ENCODE results near the gene TSPO. TPM values are rescaled to one million over a fixed set of nuclear protein-coding genes. Genes with fewer than 3 reads are reported as not detected.

Gene TSPO
- total RNA-seq, 2 experiments from 2014 or later, result 43.8 to 45.6 TPM

- Histone ChIP-seq H3K4me1 (ENCODE audit: insufficient read depth, low read length) (peaks cover 2% of the 10 kb centered on the region), H3K4me3 (ENCODE audit: low read length) (no peak overlapping the region), H3K36me3 (ENCODE audit: insufficient read depth, low read length) (peaks cover 19% of the 10 kb centered on the region), H3K27ac (ENCODE audit: low read depth in 1 of 2, low read length in 2 of 2) (no peak overlapping the region), H3K9me3 (ENCODE audit: control insufficient read depth in 1 of 2, insufficient read depth in 1 of 2, low read length in 2 of 2) (no peaks in the 10 kb centered on the region), H3K27me3 (ENCODE audit: control insufficient read depth in 1 of 2, insufficient read depth in 2 of 2, low read length in 2 of 2) (no peaks in the 10 kb centered on the region)
- Mint-ChIP-seq H3K4me1 (ENCODE audit: low read depth) (peaks cover 4% of the 10 kb centered on the region), H3K4me3 (no peak overlapping the region), H3K9me3 (no peaks in the 10 kb centered on the region), H3K27me3 (no peaks in the 10 kb centered on the region), H3K36me3 (ENCODE audit: low read depth) (peaks cover 15% of the 10 kb centered on the region), H3K27ac (no peak overlapping the region)
- ATAC-seq (ENCODE audit: poor library complexity) (peak; percentile 29), DNase-seq (peak in 2 of 14 experiments; percentile 24 to 35)
- CTCF ChIA-PET, result no interaction called here
- intact Hi-C loops (cut with DNase I, micrococcal nuclease), result no loop called here
- TF ChIP-seq, protein P1, sequence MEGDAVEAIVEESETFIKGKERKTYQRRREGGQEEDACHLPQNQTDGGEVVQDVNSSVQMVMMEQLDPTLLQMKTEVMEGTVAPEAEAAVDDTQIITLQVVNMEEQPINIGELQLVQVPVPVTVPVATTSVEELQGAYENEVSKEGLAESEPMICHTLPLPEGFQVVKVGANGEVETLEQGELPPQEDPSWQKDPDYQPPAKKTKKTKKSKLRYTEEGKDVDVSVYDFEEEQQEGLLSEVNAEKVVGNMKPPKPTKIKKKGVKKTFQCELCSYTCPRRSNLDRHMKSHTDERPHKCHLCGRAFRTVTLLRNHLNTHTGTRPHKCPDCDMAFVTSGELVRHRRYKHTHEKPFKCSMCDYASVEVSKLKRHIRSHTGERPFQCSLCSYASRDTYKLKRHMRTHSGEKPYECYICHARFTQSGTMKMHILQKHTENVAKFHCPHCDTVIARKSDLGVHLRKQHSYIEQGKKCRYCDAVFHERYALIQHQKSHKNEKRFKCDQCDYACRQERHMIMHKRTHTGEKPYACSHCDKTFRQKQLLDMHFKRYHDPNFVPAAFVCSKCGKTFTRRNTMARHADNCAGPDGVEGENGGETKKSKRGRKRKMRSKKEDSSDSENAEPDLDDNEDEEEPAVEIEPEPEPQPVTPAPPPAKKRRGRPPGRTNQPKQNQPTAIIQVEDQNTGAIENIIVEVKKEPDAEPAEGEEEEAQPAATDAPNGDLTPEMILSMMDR (IDR thresholded peaks at IDR 0.05), result no peak
- POLR2A ChIA-PET, result no interaction called here
Observed at GRCh38 chr22:43128928-43129424, 22.4 kb upstream of the TSPO start.

- Histone ChIP-seq H3K36me3 (ENCODE audit: insufficient read depth, low read length) (peaks cover 19% of the 10 kb centered on the region), H3K9me3 (ENCODE audit: control insufficient read depth in 1 of 2, insufficient read depth in 1 of 2, low read length in 2 of 2) (no peaks in the 10 kb centered on the region), H3K4me1 (ENCODE audit: insufficient read depth, low read length) (peaks cover 2% of the 10 kb centered on the region), H3K4me3 (ENCODE audit: low read length) (no peak overlapping the region), H3K27ac (ENCODE audit: low read depth in 1 of 2, low read length in 2 of 2) (no peak overlapping the region), H3K27me3 (ENCODE audit: control insufficient read depth in 1 of 2, insufficient read depth in 2 of 2, low read length in 2 of 2) (no peaks in the 10 kb centered on the region)
- TF ChIP-seq, protein P1 (IDR thresholded peaks at IDR 0.05), result no peak
- H3K27ac Mint-ChIP-seq, result no peak overlapping the region
- DNase-seq (peak in 1 of 14 experiments; percentile 23), ATAC-seq (ENCODE audit: poor library complexity) (no peak)
- peaks cover 4% of the 10 kb centered on the region for H3K4me1 Mint-ChIP-seq (ENCODE audit: low read depth)
- H3K27me3 Mint-ChIP-seq, result no peaks in the 10 kb centered on the region
- ChIA-PET POLR2A (no interaction called here), CTCF (no interaction called here)
- H3K36me3 Mint-ChIP-seq (ENCODE audit: low read depth), result peaks cover 22% of the 10 kb centered on the region
- intact Hi-C loops (cut with DNase I, micrococcal nuclease), result no loop called here
- H3K4me3 Mint-ChIP-seq, result no peak overlapping the region
- no peaks in the 10 kb centered on the region for H3K9me3 Mint-ChIP-seq
Observed at GRCh38 chr22:43129426-43130425, 21.6 kb upstream of the TSPO start.

- DNase-seq (no peak), ATAC-seq (ENCODE audit: poor library complexity) (no peak)
- H3K27me3 Mint-ChIP-seq, result no peaks in the 10 kb centered on the region
- no peak overlapping the region for H3K27ac Mint-ChIP-seq
- Histone ChIP-seq H3K9me3 (ENCODE audit: control insufficient read depth in 1 of 2, insufficient read depth in 1 of 2, low read length in 2 of 2) (no peaks in the 10 kb centered on the region), H3K4me3 (ENCODE audit: low read length) (no peak overlapping the region), H3K4me1 (ENCODE audit: insufficient read depth, low read length) (peaks cover 2% of the 10 kb centered on the region), H3K27ac (ENCODE audit: low read depth in 1 of 2, low read length in 2 of 2) (no peak overlapping the region), H3K27me3 (ENCODE audit: control insufficient read depth in 1 of 2, insufficient read depth in 2 of 2, low read length in 2 of 2) (no peaks in the 10 kb centered on the region), H3K36me3 (ENCODE audit: insufficient read depth, low read length) (peaks cover 29% of the 10 kb centered on the region)
- TF ChIP-seq, protein P1 (IDR thresholded peaks at IDR 0.05), result no peak
- no peak overlapping the region for H3K4me3 Mint-ChIP-seq
- intact Hi-C loops (cut with DNase I, micrococcal nuclease), result no loop called here
- peaks cover 4% of the 10 kb centered on the region for H3K4me1 Mint-ChIP-seq (ENCODE audit: low read depth)
- CTCF ChIA-PET, result no interaction called here
- no peaks in the 10 kb centered on the region for H3K9me3 Mint-ChIP-seq
- H3K36me3 Mint-ChIP-seq (ENCODE audit: low read depth), result peaks cover 36% of the 10 kb centered on the region
- POLR2A ChIA-PET, result no interaction called here
Observed at GRCh38 chr22:43131773-43132501, 19.4 kb upstream of the TSPO start.

Data from CD4-positive, alpha-beta T cell (primary cell).